Gastroesophageal sphincter (tissue), 3 donors: ENCODE data around the gene RAP1GAP2.

Experiments
- POLR2A ChIP-seq, 2 donors: fragments of 450-650 bp; IDR thresholded peaks; one replicate each; pipeline ENCODE4 v1.6.1; 2017; ENCODE audit warnings: antibody characterized with exemption in 2 of 2, mild to moderate bottlenecking in 2 of 2, moderate library complexity in 1 of 2
- TF ChIP-seq, protein P1 (sequence below), 4 experiments: fragments of 200-600 bp in 2 of 4; fragments of 450-650 bp in 2 of 4; sonication (generic) in 1 of 4; IDR thresholded peaks; one replicate each; pipeline ENCODE4 v1.5.1; 2017 to 2019; ENCODE audit warnings: antibody characterized with exemption in 4 of 4, mild to moderate bottlenecking in 2 of 4, moderate library complexity in 2 of 4

GRCh38 chr17:2881295-2881694 is 85.1 kb downstream of the RAP1GAP2 start:
- no peak for TF ChIP-seq POLR2A (IDR thresholded peaks at IDR 0.05)
- TF ChIP-seq, protein P1, sequence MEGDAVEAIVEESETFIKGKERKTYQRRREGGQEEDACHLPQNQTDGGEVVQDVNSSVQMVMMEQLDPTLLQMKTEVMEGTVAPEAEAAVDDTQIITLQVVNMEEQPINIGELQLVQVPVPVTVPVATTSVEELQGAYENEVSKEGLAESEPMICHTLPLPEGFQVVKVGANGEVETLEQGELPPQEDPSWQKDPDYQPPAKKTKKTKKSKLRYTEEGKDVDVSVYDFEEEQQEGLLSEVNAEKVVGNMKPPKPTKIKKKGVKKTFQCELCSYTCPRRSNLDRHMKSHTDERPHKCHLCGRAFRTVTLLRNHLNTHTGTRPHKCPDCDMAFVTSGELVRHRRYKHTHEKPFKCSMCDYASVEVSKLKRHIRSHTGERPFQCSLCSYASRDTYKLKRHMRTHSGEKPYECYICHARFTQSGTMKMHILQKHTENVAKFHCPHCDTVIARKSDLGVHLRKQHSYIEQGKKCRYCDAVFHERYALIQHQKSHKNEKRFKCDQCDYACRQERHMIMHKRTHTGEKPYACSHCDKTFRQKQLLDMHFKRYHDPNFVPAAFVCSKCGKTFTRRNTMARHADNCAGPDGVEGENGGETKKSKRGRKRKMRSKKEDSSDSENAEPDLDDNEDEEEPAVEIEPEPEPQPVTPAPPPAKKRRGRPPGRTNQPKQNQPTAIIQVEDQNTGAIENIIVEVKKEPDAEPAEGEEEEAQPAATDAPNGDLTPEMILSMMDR (IDR thresholded peaks at IDR 0.05): no peak
